NCI-H128 (cell line): ENCODE measurements around the gene PSMD14.
"Not testable (repeated sequence)": the region's sequence is repeated elsewhere in the genome, so short reads cannot be mapped to it uniquely, and the experiment has no call there.

ENCODE experiments used
- DNase-seq: peaks from one replicate; lab custom pipeline; 2025; ENCODE audit not compliant: unreplicated experiment; lab: John Stamatoyannopoulos, UW

The PSMD14 gene

GRCh38 chr2:161335626-161336025, 27.4 kb downstream of the PSMD14 start:
- no peak for DNase-seq

GRCh38 chr2:161337247-161337646, 29.0 kb downstream of the PSMD14 start:
- DNase-seq = no peak

GRCh38 chr2:161339532-161339931, 31.3 kb downstream of the PSMD14 start:
- DNase-seq = not testable (repeated sequence)

GRCh38 chr2:161340930-161341413, 32.7 kb downstream of the PSMD14 start:
- not testable (repeated sequence) for DNase-seq

GRCh38 chr2:161343235-161343634, 35.0 kb downstream of the PSMD14 start:
- DNase-seq = no peak

GRCh38 chr2:161344692-161345091, 36.5 kb downstream of the PSMD14 start:
- DNase-seq = no peak

- DNase-seq = no peak
Observed at GRCh38 chr2:161351678-161352077, 43.5 kb downstream of the PSMD14 start.

- DNase-seq = no peak
Observed at GRCh38 chr2:161352719-161353118, 44.5 kb downstream of the PSMD14 start.

- DNase-seq = no peak
Observed at GRCh38 chr2:161353543-161353942, 45.3 kb downstream of the PSMD14 start.

GRCh38 chr2:161354106-161354505, 45.9 kb downstream of the PSMD14 start:
- no peak for DNase-seq

- no peak for DNase-seq
Observed at GRCh38 chr2:161355106-161355505, 46.9 kb downstream of the PSMD14 start.

GRCh38 chr2:161355983-161356382, 47.8 kb downstream of the PSMD14 start:
- no peak for DNase-seq

- no peak for DNase-seq
Observed at GRCh38 chr2:161357097-161357496, 48.9 kb downstream of the PSMD14 start.

- DNase-seq = no peak
Observed at GRCh38 chr2:161358838-161359237, 50.6 kb downstream of the PSMD14 start.

GRCh38 chr2:161360095-161360654, 52.0 kb downstream of the PSMD14 start:
- not testable (repeated sequence) for DNase-seq

GRCh38 chr2:161362568-161363166, 54.4 kb downstream of the PSMD14 start:
- DNase-seq = no peak

- no peak for DNase-seq
Observed at GRCh38 chr2:161367675-161368074, 59.5 kb downstream of the PSMD14 start.

- DNase-seq = no peak
Observed at GRCh38 chr2:161369311-161369710, 61.1 kb downstream of the PSMD14 start.

GRCh38 chr2:161370981-161371380, 62.8 kb downstream of the PSMD14 start:
- no peak for DNase-seq

GRCh38 chr2:161371869-161372268, 63.6 kb downstream of the PSMD14 start:
- no peak for DNase-seq

- no peak for DNase-seq
Observed at GRCh38 chr2:161373942-161374341, 65.7 kb downstream of the PSMD14 start.

GRCh38 chr2:161374446-161374845, 66.2 kb downstream of the PSMD14 start:
- no peak for DNase-seq

- no peak for DNase-seq
Observed at GRCh38 chr2:161379740-161380139, 71.5 kb downstream of the PSMD14 start.
